HG03378 (cell line): ENCODE measurements around the gene FTH1.

Experiments
- ATAC-seq: cut with Tn5 transposase; IDR thresholded peaks from one replicate; pipeline ENCODE4 v1.9.1; 2021; ENCODE audit warnings: mild to moderate bottlenecking, moderate library complexity; ENCODE audit not compliant: unreplicated experiment

The FTH1 gene

GRCh38 chr11:61917334-61918109 is 49.9 kb downstream of the FTH1 start, which contains the start of gene RAB3IL1:
TSS of gene RAB3IL1 (minus strand) at chr11:61917566. CDS start at chr11:61917367, 199 bp downstream.
- no peak for ATAC-seq

- ATAC-seq = no peak
Measured at GRCh38 chr11:61916737-61917333, 50.6 kb downstream of the FTH1 start.

DNA sequence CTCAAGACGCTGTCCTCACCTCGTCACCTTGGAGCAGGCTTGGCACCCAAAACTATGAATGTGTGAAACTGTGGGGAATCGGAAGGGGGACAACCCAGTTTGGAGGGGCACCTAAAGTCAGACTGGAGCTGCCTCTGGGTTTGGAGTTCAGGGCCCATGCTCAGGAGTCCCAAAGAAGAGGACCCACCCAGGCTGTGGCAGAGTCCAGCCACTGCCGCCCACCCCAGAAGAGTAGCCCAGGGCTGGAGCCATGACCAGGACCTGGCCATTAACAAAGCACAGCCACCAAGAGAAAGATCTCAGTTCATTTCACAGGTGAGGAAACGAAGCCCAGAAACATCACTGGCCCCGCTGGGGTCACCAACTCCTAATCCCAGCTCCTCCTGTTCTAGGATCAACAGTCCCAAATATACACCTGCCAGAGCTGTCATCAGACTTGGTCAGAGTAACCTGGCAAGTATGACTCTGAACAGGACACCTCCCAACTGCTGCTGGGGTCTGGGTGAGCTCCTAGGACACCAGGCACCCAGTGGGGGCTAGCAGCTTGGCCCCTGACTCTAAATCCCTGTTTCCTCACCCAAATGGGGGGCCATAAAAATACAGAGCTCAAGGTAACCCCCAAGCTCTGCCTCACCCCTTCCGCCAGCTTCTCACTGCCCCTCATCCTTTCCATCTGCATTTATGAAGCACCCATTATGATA is 52.8 kb downstream of the FTH1 start:
- no peak for ATAC-seq
